GM21526 (cell line): Measurements from ENCODE around the gene PDC.
"Not testable (repeated sequence)": the region's sequence is repeated elsewhere in the genome, so short reads cannot be mapped to it uniquely, and the experiment has no call there.

Source experiments
- ATAC-seq: cut with Tn5 transposase; IDR thresholded peaks from one replicate; pipeline ENCODE4 v1.9.1; 2021; ENCODE audit warnings: moderate library complexity; ENCODE audit not compliant: unreplicated experiment, low FRiP score

Gene PDC

DNA sequence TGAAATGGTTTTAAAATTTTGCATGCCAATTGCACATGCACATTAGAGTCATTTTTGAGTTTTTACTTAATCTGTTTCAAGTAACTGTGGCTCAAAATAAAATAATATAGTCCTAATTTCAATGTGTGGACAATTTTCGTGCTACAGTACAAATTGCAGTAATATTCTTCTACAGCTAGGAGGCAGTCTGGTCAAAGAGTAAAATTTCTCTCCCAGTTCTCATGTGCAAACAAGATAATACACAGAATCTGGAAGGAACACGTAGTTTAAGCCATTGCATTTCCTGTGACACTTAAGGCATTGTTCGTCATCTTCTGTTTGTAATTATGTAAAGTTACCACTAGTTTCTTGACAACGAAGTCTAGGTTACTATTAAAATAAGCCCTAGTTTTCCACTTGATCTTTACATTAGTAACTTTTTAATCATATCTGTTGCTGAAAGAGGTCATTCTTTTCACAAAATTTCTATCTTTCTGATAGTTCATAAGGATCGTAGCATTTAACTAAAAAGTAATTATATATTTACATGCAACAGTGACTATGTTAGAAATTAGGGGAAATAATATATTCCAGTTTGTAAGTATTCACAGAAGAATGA is 56.4 kb downstream of the PDC start:
- peak; percentile 50 for ATAC-seq

DNA sequence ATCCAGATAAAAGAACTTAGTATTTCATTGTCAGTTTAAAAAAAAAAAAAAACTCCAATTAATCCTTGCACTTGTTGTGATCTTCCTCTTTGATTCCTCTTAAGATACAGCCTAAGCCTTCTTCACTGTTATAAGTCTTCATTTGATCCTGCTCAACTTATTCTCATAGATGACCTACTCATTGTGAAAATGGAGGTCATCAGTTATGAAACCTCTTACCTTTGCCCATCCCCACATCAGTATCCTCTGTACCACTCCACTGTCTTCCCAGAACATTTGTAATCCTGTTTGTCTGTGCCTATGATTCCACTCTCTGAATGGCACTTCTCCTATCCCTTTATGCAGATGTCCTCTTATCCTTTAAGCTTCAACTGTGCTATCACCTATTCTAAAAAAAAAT is 57.3 kb downstream of the PDC start:
- ATAC-seq = no peak

DNA sequence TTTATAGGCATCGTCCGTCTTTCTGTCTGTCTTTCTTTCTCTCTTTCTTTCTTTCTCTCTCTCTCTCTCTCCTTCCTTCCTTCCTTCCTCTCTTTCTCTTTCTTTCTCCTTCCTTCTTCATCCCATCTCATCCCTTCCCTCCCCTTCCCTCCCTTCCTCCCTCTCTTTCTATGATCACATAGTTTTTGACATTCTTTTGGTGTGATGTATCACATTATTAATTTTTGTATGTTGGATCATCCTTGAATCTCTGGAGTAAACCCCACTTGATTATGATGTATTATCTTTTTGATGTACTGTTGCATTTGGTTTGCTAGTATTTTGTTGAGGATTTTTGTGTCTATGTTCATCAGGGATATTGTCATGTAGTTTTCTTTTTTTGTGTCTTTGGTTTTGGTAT is 59.5 kb downstream of the PDC start:
- not testable (repeated sequence) for ATAC-seq
